ENCODE measurements around the gene EPS15. TPM values are rescaled to one million over a fixed set of nuclear protein-coding genes. Genes with fewer than 3 reads are reported as not detected.

EPS15 gene
- polyA plus RNA-seq, 1 of the 3 experiments (the other 2 are of a cell fraction) = 17.0 TPM

DNA sequence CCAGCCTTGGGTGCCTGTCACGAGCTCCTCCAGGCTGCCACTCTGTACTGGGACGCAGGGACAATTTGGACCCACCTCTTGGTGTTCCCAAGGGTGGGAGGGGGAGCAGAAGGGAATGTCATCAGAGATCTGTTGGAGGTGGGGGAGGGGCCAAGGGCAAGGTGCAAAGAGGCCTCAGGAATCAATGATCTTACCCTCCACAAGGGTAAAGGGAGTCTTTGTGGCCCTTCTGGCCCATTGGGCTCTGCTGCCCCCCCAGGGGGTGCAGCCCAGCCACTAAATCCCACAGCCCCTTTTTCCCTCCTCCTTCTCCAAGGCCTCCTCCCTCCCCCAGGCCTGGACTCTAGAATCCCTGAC is 197.2 kb downstream of the EPS15 start:
- TF ChIP-seq GATA2 (CRISPR knock-in tag; IDR thresholded peaks at IDR 0.05) = no peak
- no peak for TF ChIP-seq RAD21 (IDR thresholded peaks at IDR 0.05; ENCODE audit: low read length)
- TF ChIP-seq NFIC (IDR thresholded peaks at IDR 0.05; ENCODE audit: borderline replicate concordance) = no peak
- TF ChIP-seq, protein P1, sequence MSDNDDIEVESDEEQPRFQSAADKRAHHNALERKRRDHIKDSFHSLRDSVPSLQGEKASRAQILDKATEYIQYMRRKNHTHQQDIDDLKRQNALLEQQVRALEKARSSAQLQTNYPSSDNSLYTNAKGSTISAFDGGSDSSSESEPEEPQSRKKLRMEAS (IDR thresholded peaks at IDR 0.05; ENCODE audit: low read depth) = no peak
- TF ChIP-seq RCOR1 (IDR thresholded peaks at IDR 0.05; ENCODE audit: low read length) = no peak
- TF ChIP-seq, protein P2, sequence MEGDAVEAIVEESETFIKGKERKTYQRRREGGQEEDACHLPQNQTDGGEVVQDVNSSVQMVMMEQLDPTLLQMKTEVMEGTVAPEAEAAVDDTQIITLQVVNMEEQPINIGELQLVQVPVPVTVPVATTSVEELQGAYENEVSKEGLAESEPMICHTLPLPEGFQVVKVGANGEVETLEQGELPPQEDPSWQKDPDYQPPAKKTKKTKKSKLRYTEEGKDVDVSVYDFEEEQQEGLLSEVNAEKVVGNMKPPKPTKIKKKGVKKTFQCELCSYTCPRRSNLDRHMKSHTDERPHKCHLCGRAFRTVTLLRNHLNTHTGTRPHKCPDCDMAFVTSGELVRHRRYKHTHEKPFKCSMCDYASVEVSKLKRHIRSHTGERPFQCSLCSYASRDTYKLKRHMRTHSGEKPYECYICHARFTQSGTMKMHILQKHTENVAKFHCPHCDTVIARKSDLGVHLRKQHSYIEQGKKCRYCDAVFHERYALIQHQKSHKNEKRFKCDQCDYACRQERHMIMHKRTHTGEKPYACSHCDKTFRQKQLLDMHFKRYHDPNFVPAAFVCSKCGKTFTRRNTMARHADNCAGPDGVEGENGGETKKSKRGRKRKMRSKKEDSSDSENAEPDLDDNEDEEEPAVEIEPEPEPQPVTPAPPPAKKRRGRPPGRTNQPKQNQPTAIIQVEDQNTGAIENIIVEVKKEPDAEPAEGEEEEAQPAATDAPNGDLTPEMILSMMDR (IDR thresholded peaks at IDR 0.05) = no peak
- no peak for TF ChIP-seq POLR2AphosphoS5 (IDR thresholded peaks at IDR 0.05; ENCODE audit: low read depth, low read length)
- no peak for TF ChIP-seq MEF2A (IDR thresholded peaks at IDR 0.05; ENCODE audit: borderline replicate concordance, low read depth)
- Histone ChIP-seq H4K20me1 (ENCODE audit: insufficient read depth) (no peaks in the 10 kb centered on the region), H3K9ac (no peak overlapping the region), H3K27me3 (ENCODE audit: insufficient read depth) (no peaks in the 10 kb centered on the region), H3K79me2 (ENCODE audit: insufficient read depth) (no peaks in the 10 kb centered on the region), H3K9me2 (no peaks in the 10 kb centered on the region), H3K4me3 (ENCODE audit: low read depth in 2 of 2, low read length in 1 of 2) (no peak overlapping the region), H3K36me3 (replicated peaks in 1 of 2; ENCODE audit: control insufficient read depth in 1 of 2, insufficient read depth in 2 of 2, low read length in 1 of 2) (no peaks in the 10 kb centered on the region), H3K9me3 (no peaks in the 10 kb centered on the region), H2AFZ (ENCODE audit: low read depth) (no peak overlapping the region), H3K4me2 (no peak overlapping the region), H3F3A (replicated peaks; ENCODE audit: insufficient read depth) (peaks cover 6% of the 10 kb centered on the region), H3K4me1 (ENCODE audit: control insufficient read depth in 1 of 2, insufficient read depth in 2 of 2, low read depth in 1 of 2, low read length in 1 of 2) (peaks cover 0 to 12% of the 10 kb centered on the region in 2 experiments; a peak in 1 of 4 replicates), H3K27ac (ENCODE audit: low read depth in 2 of 2, low read length in 1 of 2) (no peak overlapping the region)
- WGBS (ENCODE audit: low lambda C conversion rate) = 58% methylated on average over 2 of the region's 2 CpGs
- ChIA-PET POLR2A (no interaction called here), CTCF (no interaction called here)
- no peak for DNase-seq

GRCh38 chr1:51320967-51321923 is 197.8 kb downstream of the EPS15 start:
- H3K9me2 ChIP-seq = no peaks in the 10 kb centered on the region
- H3K9me3 ChIP-seq = no peaks in the 10 kb centered on the region
- WGBS (ENCODE audit: low lambda C conversion rate) = 88% methylated on average over 7 of the region's 11 CpGs
- ChIA-PET CTCF (interaction anchor here (0.7 to 1.2 kb wide), 3 partner anchors 24 to 132 kb away, joined by 3 to 5 read pairs (median 4); no protein-coding TSS in a partner anchor), POLR2A (no interaction called here)
- H2AFZ ChIP-seq (ENCODE audit: low read depth) = no peak overlapping the region
- H3K27me3 ChIP-seq (ENCODE audit: insufficient read depth) = no peaks in the 10 kb centered on the region
- H4K20me1 ChIP-seq (ENCODE audit: insufficient read depth) = no peaks in the 10 kb centered on the region
- no peak overlapping the region for H3K4me2 ChIP-seq
- H3K9ac ChIP-seq = no peak overlapping the region
- H3K4me3 ChIP-seq (ENCODE audit: low read depth in 2 of 2, low read length in 1 of 2) = no peak overlapping the region
- no peak overlapping the region for H3K27ac ChIP-seq (ENCODE audit: low read depth in 2 of 2, low read length in 1 of 2)
- H3K79me2 ChIP-seq (ENCODE audit: insufficient read depth) = no peaks in the 10 kb centered on the region
- peaks cover 6% of the 10 kb centered on the region for H3F3A ChIP-seq (replicated peaks; ENCODE audit: insufficient read depth)
- peaks cover 0 to 7% of the 10 kb centered on the region in 2 experiments; a peak in 1 of 4 replicates for H3K4me1 ChIP-seq (ENCODE audit: control insufficient read depth in 1 of 2, insufficient read depth in 2 of 2, low read depth in 1 of 2, low read length in 1 of 2)
- H3K36me3 ChIP-seq (replicated peaks in 1 of 2; ENCODE audit: control insufficient read depth in 1 of 2, insufficient read depth in 2 of 2, low read length in 1 of 2) = no peaks in the 10 kb centered on the region
- DNase-seq = no peak
- no peak for TF ChIP-seq IRF3 (IDR thresholded peaks at IDR 0.05; ENCODE audit: low read depth, low read length)

Measured in SK-N-SH (cell line).